GM12865 (cell line): Measurements from ENCODE around the gene SOD3.

Source experiments
- DNase-seq: peaks from one replicate; pipeline ENCODE4 v3.0.0; 2010; ENCODE audit warnings: low read depth
- H3K4me3 ChIP-seq: 2 replicates; pipeline ENCODE4 v1.5.1; 2011; ENCODE audit warnings: mild to moderate bottlenecking, low read depth, low read length, control low read depth
- CTCF ChIP-seq: IDR thresholded peaks from 2 replicates; pipeline ENCODE4 v1.5.1; 2011; ENCODE audit warnings: low read length, control low read depth, low read depth, inconsistent platforms; ENCODE audit not compliant: insufficient read depth; ENCODE audit errors: missing control alignments

The SOD3 gene

GRCh38 chr4:24849351-24849750 lies 54.0 kb downstream of the SOD3 start:
- TF ChIP-seq CTCF, result no peak
- no peak overlapping the region for H3K4me3 ChIP-seq
- no peak for DNase-seq

- no peak for TF ChIP-seq CTCF
- no peak overlapping the region for H3K4me3 ChIP-seq
- DNase-seq, result no peak
Observed at GRCh38 chr4:24849756-24850155, 54.4 kb downstream of the SOD3 start.
